HCT116 (cell line): ENCODE measurements around the gene MRPL30. TPM values are rescaled to one million over a fixed set of nuclear protein-coding genes. Genes with fewer than 3 reads are reported as not detected.

Experiments used
- ATAC-seq: fragments of 200-7000 bp; cut with Tn5 transposase; 2 replicates; pipeline ENCODE4 v1.9.1; 2020; ENCODE audit warnings: mild to moderate bottlenecking, moderate library complexity
- BruUV-seq: library from RNA; stranded (reverse); fragments of 400-500 nt; replicated peaks from 2 replicates; lab custom pipeline; 2021; lab: Mats Ljungman, UMichigan
- CTCF ChIA-PET: fragments of 300-600 bp; sonication (Branson Sonifier 250); formaldehyde crosslinking; loops from one replicate; lab custom pipeline; 2021; ENCODE audit warnings: antibody characterized with exemption; lab: Charles Lee
- POLR2A ChIA-PET: fragments of 300-600, 350-600 bp; sonication (Branson Sonifier 250); formaldehyde crosslinking; loops from one replicate; lab custom pipeline; 2021; ENCODE audit warnings: antibody characterized with exemption; lab: Charles Lee
- RAD21 ChIA-PET, 2 experiments: fragments of 300-600 bp; sonication (Branson Sonifier 250); formaldehyde crosslinking; loops; one replicate each; lab custom pipeline; 2023; ENCODE audit warnings: low total read pairs in 2 of 2; ENCODE audit not compliant: uncharacterized antibody in 2 of 2, unreplicated experiment in 2 of 2, low non-redundant PET in 1 of 2; lab: Charles Lee
- DNase-seq: peaks from one replicate; pipeline ENCODE4 v3.0.0-alpha.2; 2010; ENCODE audit warnings: low read depth, low spot score
- H2AFZ ChIP-seq: fragments of 200-600 bp; shearing (Covaris generic), sonication (generic); 2 replicates; pipeline ENCODE4 v1.6.1; 2017; ENCODE audit warnings: low read depth, mixed run types, mixed read lengths, antibody characterized with exemption, low read length; ENCODE audit not compliant: poor library complexity, severe bottlenecking
- H3K27ac ChIP-seq: 2 replicates; pipeline ENCODE4 v1.5.1; 2012; ENCODE audit warnings: low read depth, low read length
- H3K27me3 ChIP-seq: fragments of 200-600 bp; sonication (generic); 2 replicates; pipeline ENCODE4 v1.6.1; 2016; ENCODE audit warnings: mixed run types, low read length, mixed read lengths; ENCODE audit not compliant: insufficient read depth
- H3K36me3 ChIP-seq, 2 experiments: fragments of 200-500 bp in 1 of 2; fragments of 200-600 bp in 1 of 2; sonication (Bioruptor generic) in 1 of 2; sonication (generic) in 1 of 2; 2 replicates each; pipeline versions ENCODE4 v1.5.1 to v1.6.1; 2014 to 2016; ENCODE audit warnings: low read length in 2 of 2, inconsistent platforms in 1 of 2, mixed read lengths in 1 of 2, mixed run types in 1 of 2; ENCODE audit not compliant: insufficient read depth in 2 of 2, control insufficient read depth in 1 of 2
- H3K4me1 ChIP-seq, 2 experiments: fragments of 200-600 bp in 1 of 2; sonication (generic) in 1 of 2; 2 replicates each; pipeline versions ENCODE4 v1.5.1 to v1.6.1; 2012 to 2017; ENCODE audit warnings: low read length in 2 of 2, inconsistent platforms in 1 of 2, mild to moderate bottlenecking in 1 of 2, mixed read lengths in 1 of 2, mixed run types in 1 of 2, moderate library complexity in 1 of 2; ENCODE audit not compliant: insufficient read depth in 2 of 2, control insufficient read depth in 1 of 2
- H3K4me2 ChIP-seq: fragments of 200-600 bp; sonication (generic); 2 replicates; pipeline ENCODE4 v1.6.1; 2017; ENCODE audit warnings: mixed run types, low read length, mixed read lengths
- H3K4me3 ChIP-seq, 2 experiments: fragments of 200-600 bp in 1 of 2; sonication (generic) in 1 of 2; replicated peaks in 1 of 2; 2 replicates each; pipeline ENCODE4 v1.5.1; 2011 to 2016; ENCODE audit warnings: low read length in 2 of 2, control low read depth in 1 of 2, low read depth in 1 of 2, mild to moderate bottlenecking in 1 of 2, mixed read lengths in 1 of 2, mixed run types in 1 of 2
- H3K79me2 ChIP-seq: fragments of 200-600 bp; sonication (generic); 2 replicates; pipeline ENCODE4 v1.6.1; 2017; ENCODE audit warnings: mild to moderate bottlenecking, mixed run types, low read length, moderate library complexity, mixed read lengths; ENCODE audit not compliant: insufficient read depth
- H3K9ac ChIP-seq: fragments of 200-600 bp; sonication (generic); 2 replicates; pipeline ENCODE4 v1.6.1; 2016; ENCODE audit warnings: low read length, mixed read lengths
- H3K9me2 ChIP-seq: fragments of 200-600 bp; sonication (generic), shearing (Covaris generic); 2 replicates; pipeline ENCODE4 v1.6.1; 2017; ENCODE audit warnings: mixed run types, mild to moderate bottlenecking, moderate library complexity; ENCODE audit not compliant: insufficient read depth
- H3K9me3 ChIP-seq, 2 experiments: fragments of 200-500 bp in 1 of 2; fragments of 200-600 bp in 1 of 2; sonication (Bioruptor generic) in 1 of 2; sonication (generic) in 1 of 2; 2 replicates each; pipeline ENCODE4 v1.6.1; 2014 to 2017; ENCODE audit warnings: low read length in 2 of 2, mixed read lengths in 2 of 2, inconsistent platforms in 1 of 2, low read depth in 1 of 2, mild to moderate bottlenecking in 1 of 2, mixed run types in 1 of 2, moderate library complexity in 1 of 2; ENCODE audit not compliant: control insufficient read depth in 1 of 2, insufficient read depth in 1 of 2
- H4K20me1 ChIP-seq: fragments of 200-600 bp; sonication (generic), shearing (Covaris generic); 2 replicates; pipeline ENCODE4 v1.6.1; 2017; ENCODE audit warnings: mixed run types, mild to moderate bottlenecking, moderate library complexity; ENCODE audit not compliant: insufficient read depth
- CBX3 ChIP-seq: IDR thresholded peaks from 2 replicates; pipeline ENCODE4 v1.6.1; 2012; ENCODE audit warnings: low read depth
- CEBPB ChIP-seq: IDR thresholded peaks from 2 replicates; pipeline ENCODE4 v1.6.1; 2012; ENCODE audit warnings: low read depth
- EGR1 ChIP-seq: IDR thresholded peaks from 2 replicates; pipeline ENCODE4 v1.6.1; 2012; ENCODE audit warnings: low read depth
- EZH2phosphoT487 ChIP-seq: fragments of 200-600 bp; IDR thresholded peaks from 2 replicates; pipeline ENCODE4 v1.6.1; 2018; ENCODE audit warnings: antibody characterized with exemption, borderline replicate concordance
- FOSL1 ChIP-seq: IDR thresholded peaks from 2 replicates; pipeline ENCODE4 v1.6.1; 2012; ENCODE audit warnings: low read depth
- JUND ChIP-seq: IDR thresholded peaks from 2 replicates; pipeline ENCODE4 v1.6.1; 2012
- POLR2AphosphoS5 ChIP-seq: IDR thresholded peaks from 2 replicates; pipeline ENCODE4 v1.6.1; 2011; ENCODE audit warnings: mild to moderate bottlenecking, low read depth, low read length, moderate library complexity
- RAD21 ChIP-seq: IDR thresholded peaks from 2 replicates; pipeline ENCODE4 v1.6.1; 2012; ENCODE audit warnings: low read depth, mild to moderate bottlenecking
- SIN3A ChIP-seq: IDR thresholded peaks from 2 replicates; pipeline ENCODE4 v1.6.1; 2012; ENCODE audit warnings: low read depth
- SP1 ChIP-seq: IDR thresholded peaks from 2 replicates; pipeline ENCODE4 v1.6.1; 2012; ENCODE audit warnings: low read depth
- SRF ChIP-seq: IDR thresholded peaks from 2 replicates; pipeline ENCODE4 v1.6.1; 2012; ENCODE audit warnings: low read depth
- TCF7L2 ChIP-seq: IDR thresholded peaks from 2 replicates; pipeline ENCODE4 v1.7.0; 2011; ENCODE audit warnings: borderline replicate concordance, inconsistent platforms; ENCODE audit not compliant: insufficient read depth, insufficient read length; ENCODE audit errors: extremely low read depth
- YY1 ChIP-seq: IDR thresholded peaks from 2 replicates; pipeline ENCODE4 v1.6.1; 2011; ENCODE audit warnings: low read length, low read depth, moderate library complexity, mild to moderate bottlenecking; ENCODE audit not compliant: insufficient replicate concordance; ENCODE audit errors: extremely low read depth
- ZFX ChIP-seq: fragments of 450-650 bp; IDR thresholded peaks from 2 replicates; pipeline ENCODE4 v1.6.1; 2017
- ZNF274 ChIP-seq: fragments of 200-500 bp; sonication (Bioruptor generic); IDR thresholded peaks from 2 replicates; pipeline ENCODE4 v1.6.1; 2014; ENCODE audit warnings: mild to moderate bottlenecking, low read depth, low read length, inconsistent platforms
- intact Hi-C: fragments of 100-400 bp; cut with micrococcal nuclease; formaldehyde crosslinking; loops from 2 replicates; pipeline ENCODE4 v1.10.0; 2022
- total RNA-seq: library from RNA; stranded (reverse); gene quantifications from one replicate; pipeline ENCODE4 v1.2.1, GENCODE V29; 2021; ENCODE audit not compliant: unreplicated experiment
- TF ChIP-seq, protein P1 (sequence below): IDR thresholded peaks from 2 replicates; pipeline ENCODE4 v1.6.1; 2012; ENCODE audit warnings: low read depth
- TF ChIP-seq, protein P2 (sequence below): IDR thresholded peaks from 2 replicates; pipeline ENCODE4 v1.6.1; 2012
- TF ChIP-seq, protein P3 (sequence below): IDR thresholded peaks from 2 replicates; pipeline ENCODE4 v1.6.1; 2012
- TF ChIP-seq, protein P4 (sequence below): IDR thresholded peaks from 2 replicates; pipeline ENCODE4 v1.6.1; 2011; ENCODE audit warnings: mild to moderate bottlenecking, low read length, moderate library complexity; ENCODE audit not compliant: insufficient replicate concordance; ENCODE audit errors: extremely low read depth
- TF ChIP-seq, protein P5 (sequence below), 3 experiments: fragments of 200-600 bp in 1 of 3; sonication (generic) in 1 of 3; IDR thresholded peaks in 2 of 3; conservative IDR thresholded peaks in 1 of 3; 2 replicates each; pipeline ENCODE4 v1.5.1; 2012 to 2017; ENCODE audit warnings: low read depth in 2 of 3, low read length in 2 of 3, antibody characterized with exemption in 1 of 3, borderline replicate concordance in 1 of 3, control low read depth in 1 of 3, mild to moderate bottlenecking in 1 of 3, mixed read lengths in 1 of 3, mixed run types in 1 of 3, moderate library complexity in 1 of 3; ENCODE audit not compliant: insufficient read depth in 1 of 3

The MRPL30 gene
- total RNA-seq, 1 experiment from 2014 or later = 38.1 TPM

DNA sequence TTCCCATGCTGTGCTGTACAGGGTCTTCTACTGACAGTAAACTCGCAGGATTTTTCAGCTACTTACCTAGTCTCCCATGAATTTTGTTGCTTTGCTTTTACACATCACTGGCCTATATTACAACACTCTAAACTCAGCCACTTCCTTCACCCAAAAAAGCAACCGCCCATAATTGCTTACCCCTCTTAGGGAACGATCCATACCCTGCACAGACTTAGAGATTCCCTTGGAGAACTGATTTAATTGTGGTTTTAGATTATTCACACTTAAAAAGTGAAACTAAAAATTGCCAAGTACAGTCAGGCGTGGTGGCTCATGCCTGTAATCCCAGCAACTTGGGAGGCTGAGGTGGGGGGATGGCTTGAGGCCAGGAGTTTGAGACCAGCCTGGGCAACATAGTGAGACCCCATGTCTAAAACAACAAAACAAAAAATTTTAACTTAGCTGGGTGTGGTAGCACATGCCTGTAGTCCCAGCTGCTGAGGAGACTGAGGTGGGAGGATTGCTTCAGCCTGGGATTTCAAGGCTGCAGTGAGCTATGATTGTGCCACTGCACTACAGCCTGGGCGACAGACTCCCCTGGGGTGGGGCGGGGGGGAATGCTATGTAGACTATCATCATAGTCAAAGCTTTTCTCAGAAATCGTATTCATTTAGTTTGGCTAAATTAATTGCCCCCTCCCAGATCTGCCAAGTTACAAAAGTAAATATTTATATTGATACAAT is 19.3 kb downstream of the MRPL30 start:
- intact Hi-C loops = no loop called here
- Histone ChIP-seq H3K4me1 (no peaks in the 10 kb centered on the region), H3K4me2 (no peak overlapping the region), H3K36me3 (peaks cover 10 to 12% of the 10 kb centered on the region in 2 experiments; a peak in 3 of 4 replicates), H3K9me2 (no peaks in the 10 kb centered on the region), H3K27ac (no peak overlapping the region), H3K9ac (no peak overlapping the region), H3K79me2 (no peaks in the 10 kb centered on the region), H3K27me3 (no peaks in the 10 kb centered on the region), H2AFZ (no peak overlapping the region)
- ChIA-PET CTCF (no interaction called here), RAD21 (no interaction called here)
- BruUV-seq = no TSS peak
- TF ChIP-seq EZH2phosphoT487 (no peak), POLR2AphosphoS5 (no peak), CEBPB (no peak), ZNF274 (no peak), ZFX (no peak), JUND (no peak), YY1 (no peak), FOSL1 (no peak), SRF (no peak), TCF7L2 (no peak), RAD21 (no peak), SIN3A (no peak), SP1 (no peak), CBX3 (no peak), EGR1 (no peak)
- TF ChIP-seq, protein P1, sequence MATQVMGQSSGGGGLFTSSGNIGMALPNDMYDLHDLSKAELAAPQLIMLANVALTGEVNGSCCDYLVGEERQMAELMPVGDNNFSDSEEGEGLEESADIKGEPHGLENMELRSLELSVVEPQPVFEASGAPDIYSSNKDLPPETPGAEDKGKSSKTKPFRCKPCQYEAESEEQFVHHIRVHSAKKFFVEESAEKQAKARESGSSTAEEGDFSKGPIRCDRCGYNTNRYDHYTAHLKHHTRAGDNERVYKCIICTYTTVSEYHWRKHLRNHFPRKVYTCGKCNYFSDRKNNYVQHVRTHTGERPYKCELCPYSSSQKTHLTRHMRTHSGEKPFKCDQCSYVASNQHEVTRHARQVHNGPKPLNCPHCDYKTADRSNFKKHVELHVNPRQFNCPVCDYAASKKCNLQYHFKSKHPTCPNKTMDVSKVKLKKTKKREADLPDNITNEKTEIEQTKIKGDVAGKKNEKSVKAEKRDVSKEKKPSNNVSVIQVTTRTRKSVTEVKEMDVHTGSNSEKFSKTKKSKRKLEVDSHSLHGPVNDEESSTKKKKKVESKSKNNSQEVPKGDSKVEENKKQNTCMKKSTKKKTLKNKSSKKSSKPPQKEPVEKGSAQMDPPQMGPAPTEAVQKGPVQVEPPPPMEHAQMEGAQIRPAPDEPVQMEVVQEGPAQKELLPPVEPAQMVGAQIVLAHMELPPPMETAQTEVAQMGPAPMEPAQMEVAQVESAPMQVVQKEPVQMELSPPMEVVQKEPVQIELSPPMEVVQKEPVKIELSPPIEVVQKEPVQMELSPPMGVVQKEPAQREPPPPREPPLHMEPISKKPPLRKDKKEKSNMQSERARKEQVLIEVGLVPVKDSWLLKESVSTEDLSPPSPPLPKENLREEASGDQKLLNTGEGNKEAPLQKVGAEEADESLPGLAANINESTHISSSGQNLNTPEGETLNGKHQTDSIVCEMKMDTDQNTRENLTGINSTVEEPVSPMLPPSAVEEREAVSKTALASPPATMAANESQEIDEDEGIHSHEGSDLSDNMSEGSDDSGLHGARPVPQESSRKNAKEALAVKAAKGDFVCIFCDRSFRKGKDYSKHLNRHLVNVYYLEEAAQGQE = no peak
- TF ChIP-seq, protein P2, sequence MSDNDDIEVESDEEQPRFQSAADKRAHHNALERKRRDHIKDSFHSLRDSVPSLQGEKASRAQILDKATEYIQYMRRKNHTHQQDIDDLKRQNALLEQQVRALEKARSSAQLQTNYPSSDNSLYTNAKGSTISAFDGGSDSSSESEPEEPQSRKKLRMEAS = no peak
- TF ChIP-seq, protein P3, sequence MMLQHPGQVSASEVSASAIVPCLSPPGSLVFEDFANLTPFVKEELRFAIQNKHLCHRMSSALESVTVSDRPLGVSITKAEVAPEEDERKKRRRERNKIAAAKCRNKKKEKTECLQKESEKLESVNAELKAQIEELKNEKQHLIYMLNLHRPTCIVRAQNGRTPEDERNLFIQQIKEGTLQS = no peak
- TF ChIP-seq, protein P4, sequence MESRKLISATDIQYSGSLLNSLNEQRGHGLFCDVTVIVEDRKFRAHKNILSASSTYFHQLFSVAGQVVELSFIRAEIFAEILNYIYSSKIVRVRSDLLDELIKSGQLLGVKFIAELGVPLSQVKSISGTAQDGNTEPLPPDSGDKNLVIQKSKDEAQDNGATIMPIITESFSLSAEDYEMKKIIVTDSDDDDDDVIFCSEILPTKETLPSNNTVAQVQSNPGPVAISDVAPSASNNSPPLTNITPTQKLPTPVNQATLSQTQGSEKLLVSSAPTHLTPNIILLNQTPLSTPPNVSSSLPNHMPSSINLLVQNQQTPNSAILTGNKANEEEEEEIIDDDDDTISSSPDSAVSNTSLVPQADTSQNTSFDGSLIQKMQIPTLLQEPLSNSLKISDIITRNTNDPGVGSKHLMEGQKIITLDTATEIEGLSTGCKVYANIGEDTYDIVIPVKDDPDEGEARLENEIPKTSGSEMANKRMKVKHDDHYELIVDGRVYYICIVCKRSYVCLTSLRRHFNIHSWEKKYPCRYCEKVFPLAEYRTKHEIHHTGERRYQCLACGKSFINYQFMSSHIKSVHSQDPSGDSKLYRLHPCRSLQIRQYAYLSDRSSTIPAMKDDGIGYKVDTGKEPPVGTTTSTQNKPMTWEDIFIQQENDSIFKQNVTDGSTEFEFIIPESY = no peak
- TF ChIP-seq, protein P5, sequence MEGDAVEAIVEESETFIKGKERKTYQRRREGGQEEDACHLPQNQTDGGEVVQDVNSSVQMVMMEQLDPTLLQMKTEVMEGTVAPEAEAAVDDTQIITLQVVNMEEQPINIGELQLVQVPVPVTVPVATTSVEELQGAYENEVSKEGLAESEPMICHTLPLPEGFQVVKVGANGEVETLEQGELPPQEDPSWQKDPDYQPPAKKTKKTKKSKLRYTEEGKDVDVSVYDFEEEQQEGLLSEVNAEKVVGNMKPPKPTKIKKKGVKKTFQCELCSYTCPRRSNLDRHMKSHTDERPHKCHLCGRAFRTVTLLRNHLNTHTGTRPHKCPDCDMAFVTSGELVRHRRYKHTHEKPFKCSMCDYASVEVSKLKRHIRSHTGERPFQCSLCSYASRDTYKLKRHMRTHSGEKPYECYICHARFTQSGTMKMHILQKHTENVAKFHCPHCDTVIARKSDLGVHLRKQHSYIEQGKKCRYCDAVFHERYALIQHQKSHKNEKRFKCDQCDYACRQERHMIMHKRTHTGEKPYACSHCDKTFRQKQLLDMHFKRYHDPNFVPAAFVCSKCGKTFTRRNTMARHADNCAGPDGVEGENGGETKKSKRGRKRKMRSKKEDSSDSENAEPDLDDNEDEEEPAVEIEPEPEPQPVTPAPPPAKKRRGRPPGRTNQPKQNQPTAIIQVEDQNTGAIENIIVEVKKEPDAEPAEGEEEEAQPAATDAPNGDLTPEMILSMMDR (IDR thresholded peaks at IDR 0.05 in 2 of 3, conservative IDR thresholded peaks at IDR 0.05 in 1 of 3; ENCODE audit: borderline replicate concordance in 1 of 3, insufficient read depth in 1 of 3, low read depth in 2 of 3, low read length in 2 of 3) = no peak
- TF ChIP-seq, all 23 proteins: peak for 0
- DNase-seq = no peak
- no peaks in the 10 kb centered on the region for H4K20me1 ChIP-seq
- POLR2A ChIA-PET = no interaction called here
- H3K4me3 ChIP-seq = no peak overlapping the region
- no peak for ATAC-seq
- H3K9me3 ChIP-seq = no peaks in the 10 kb centered on the region
